ENCODE data around the gene ZNF827. TPM values are rescaled to one million over a fixed set of nuclear protein-coding genes. Genes with fewer than 3 reads are reported as not detected.

The ZNF827 gene
- total RNA-seq, 1 donor from 2014 or later, result 50.2 TPM

DNA sequence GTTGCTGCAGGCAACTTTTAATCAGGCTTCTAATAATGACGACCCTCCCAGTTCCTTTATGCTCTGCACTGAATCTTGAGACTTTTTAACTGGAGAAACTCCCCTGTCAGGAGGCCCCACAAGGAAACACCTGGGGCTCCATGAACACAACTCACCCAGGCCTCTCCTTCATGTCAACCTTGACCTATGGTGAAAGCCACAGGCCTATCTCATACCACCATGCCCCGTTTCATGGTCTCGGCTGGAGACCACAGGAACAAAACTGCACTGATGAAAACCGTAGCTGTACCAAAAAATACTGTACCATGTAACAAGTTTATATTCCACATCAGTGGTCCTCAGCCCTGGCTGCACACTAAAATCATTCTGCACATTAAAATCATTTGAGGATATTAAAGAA, 57.0 kb downstream of the ZNF827 start:
- no peaks in the 10 kb centered on the region for H3K9me3 Mint-ChIP-seq (ENCODE audit: low read depth)
- H3K27me3 Mint-ChIP-seq, result no peaks in the 10 kb centered on the region
- peaks cover 13% of the 10 kb centered on the region for H3K36me3 Mint-ChIP-seq (ENCODE audit: insufficient read depth)
- H3K4me3 Mint-ChIP-seq (ENCODE audit: low read depth), result no peak overlapping the region
- H3K4me1 Mint-ChIP-seq (ENCODE audit: low read depth), result peaks cover 18% of the 10 kb centered on the region
- DNase-seq (ENCODE audit: low spot score, unreplicated experiment), result no peak
- TF ChIP-seq, protein P1, sequence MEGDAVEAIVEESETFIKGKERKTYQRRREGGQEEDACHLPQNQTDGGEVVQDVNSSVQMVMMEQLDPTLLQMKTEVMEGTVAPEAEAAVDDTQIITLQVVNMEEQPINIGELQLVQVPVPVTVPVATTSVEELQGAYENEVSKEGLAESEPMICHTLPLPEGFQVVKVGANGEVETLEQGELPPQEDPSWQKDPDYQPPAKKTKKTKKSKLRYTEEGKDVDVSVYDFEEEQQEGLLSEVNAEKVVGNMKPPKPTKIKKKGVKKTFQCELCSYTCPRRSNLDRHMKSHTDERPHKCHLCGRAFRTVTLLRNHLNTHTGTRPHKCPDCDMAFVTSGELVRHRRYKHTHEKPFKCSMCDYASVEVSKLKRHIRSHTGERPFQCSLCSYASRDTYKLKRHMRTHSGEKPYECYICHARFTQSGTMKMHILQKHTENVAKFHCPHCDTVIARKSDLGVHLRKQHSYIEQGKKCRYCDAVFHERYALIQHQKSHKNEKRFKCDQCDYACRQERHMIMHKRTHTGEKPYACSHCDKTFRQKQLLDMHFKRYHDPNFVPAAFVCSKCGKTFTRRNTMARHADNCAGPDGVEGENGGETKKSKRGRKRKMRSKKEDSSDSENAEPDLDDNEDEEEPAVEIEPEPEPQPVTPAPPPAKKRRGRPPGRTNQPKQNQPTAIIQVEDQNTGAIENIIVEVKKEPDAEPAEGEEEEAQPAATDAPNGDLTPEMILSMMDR (IDR thresholded peaks at IDR 0.05; ENCODE audit: unreplicated experiment), result no peak
- no peak overlapping the region for H3K27ac Mint-ChIP-seq

- Mint-ChIP-seq H3K27ac (no peak overlapping the region), H3K36me3 (ENCODE audit: insufficient read depth) (peaks cover 16% of the 10 kb centered on the region), H3K9me3 (ENCODE audit: low read depth) (no peaks in the 10 kb centered on the region), H3K4me3 (ENCODE audit: low read depth) (no peak overlapping the region), H3K27me3 (no peaks in the 10 kb centered on the region), H3K4me1 (ENCODE audit: low read depth) (peaks cover 18% of the 10 kb centered on the region)
- DNase-seq (ENCODE audit: low spot score, unreplicated experiment), result no peak
- TF ChIP-seq, protein P1 (IDR thresholded peaks at IDR 0.05; ENCODE audit: unreplicated experiment), result no peak
Observed at GRCh38 chr4:145880355-145880960, 58.2 kb downstream of the ZNF827 start.

- peaks cover 13% of the 10 kb centered on the region for H3K36me3 Mint-ChIP-seq (ENCODE audit: insufficient read depth)
- DNase-seq (ENCODE audit: low spot score, unreplicated experiment), result no peak
- H3K4me1 Mint-ChIP-seq (ENCODE audit: low read depth), result peaks cover 18% of the 10 kb centered on the region
- H3K27ac Mint-ChIP-seq, result no peak overlapping the region
- no peaks in the 10 kb centered on the region for H3K27me3 Mint-ChIP-seq
- H3K4me3 Mint-ChIP-seq (ENCODE audit: low read depth), result no peak overlapping the region
- TF ChIP-seq, protein P1 (IDR thresholded peaks at IDR 0.05; ENCODE audit: unreplicated experiment), result no peak
- no peaks in the 10 kb centered on the region for H3K9me3 Mint-ChIP-seq (ENCODE audit: low read depth)
Observed at GRCh38 chr4:145879598-145879997, 59.0 kb downstream of the ZNF827 start.

GRCh38 chr4:145878501-145879435, 59.9 kb downstream of the ZNF827 start:
- Mint-ChIP-seq H3K27me3 (no peaks in the 10 kb centered on the region), H3K9me3 (ENCODE audit: low read depth) (no peaks in the 10 kb centered on the region)

More at GRCh38 chr4:145878501-145879435, 59.9 kb downstream of the ZNF827 start:
- H3K4me3 Mint-ChIP-seq (ENCODE audit: low read depth), result no peak overlapping the region
- peaks cover 16% of the 10 kb centered on the region for H3K4me1 Mint-ChIP-seq (ENCODE audit: low read depth)
- H3K27ac Mint-ChIP-seq, result no peak overlapping the region
- no peak for DNase-seq (ENCODE audit: low spot score, unreplicated experiment)
- peaks cover 13% of the 10 kb centered on the region for H3K36me3 Mint-ChIP-seq (ENCODE audit: insufficient read depth)
- TF ChIP-seq, protein P1 (IDR thresholded peaks at IDR 0.05; ENCODE audit: unreplicated experiment), result no peak

Data from progenitor cell of endocrine pancreas (in vitro differentiated cells).